GM12878 (cell line): ENCODE data around the gene GALNT6. TPM values are rescaled to one million over a fixed set of nuclear protein-coding genes. Genes with fewer than 3 reads are reported as not detected.

Experiments
- ATAC-seq: fragments of 200-7000 bp; cut with Tn5 transposase; 3 replicates; pipeline ENCODE4 v1.9.1; 2020; ENCODE audit warnings: mild to moderate bottlenecking, moderate library complexity
- BruUV-seq: library from RNA; stranded (reverse); fragments of 400-500 nt; replicated peaks from 2 replicates; lab custom pipeline; 2021; lab: Mats Ljungman, UMichigan
- CTCF ChIA-PET: fragments of 300-600 bp; sonication (Branson Sonifier 250); formaldehyde crosslinking; extraction: SDS; loops from one replicate; lab custom pipeline; 2021; ENCODE audit warnings: inconsistent platforms; lab: Yijun Ruan, JAX
- POLR2A ChIA-PET: fragments of 350-600 bp; formaldehyde crosslinking; extraction: SDS; loops from one replicate; lab custom pipeline; 2021; ENCODE audit warnings: inconsistent platforms; lab: Charles Lee
- RAD21 ChIA-PET: fragments of 300-600 bp; sonication (Branson Sonifier 250); formaldehyde crosslinking; loops from one replicate; lab custom pipeline; 2023; ENCODE audit warnings: antibody characterized with exemption; ENCODE audit not compliant: unreplicated experiment; lab: Charles Lee
- SMC1A ChIA-PET: fragments of 300-600 bp; sonication (Branson Sonifier 250); formaldehyde crosslinking; loops from one replicate; lab custom pipeline; 2023; ENCODE audit not compliant: unreplicated experiment, uncharacterized antibody; lab: Charles Lee
- DNase-seq: peaks from one replicate; pipeline ENCODE4 v3.0.0-alpha.2; 2011; ENCODE audit warnings: low read depth, low spot score
- FAIRE-seq: peaks from 3 replicates; lab custom pipeline; 2011; peaks lifted over from hg19 to GRCh38; lab: Jason Lieb, UNC
- H2AFZ ChIP-seq: 2 replicates; pipeline ENCODE4 v1.6.0; 2011; ENCODE audit warnings: low read depth, low read length, control low read depth; ENCODE audit not compliant: control insufficient read depth
- H3K27ac ChIP-seq: 2 replicates; pipeline ENCODE4 v1.5.1; 2011; ENCODE audit warnings: control low read depth; ENCODE audit not compliant: control insufficient read depth, insufficient read depth
- H3K27me3 ChIP-seq, 2 experiments: replicated peaks in 1 of 2; 2 replicates each; pipeline versions ENCODE4 v1.6.0 to v1.6.1; 2011; ENCODE audit warnings: low read length in 1 of 2; ENCODE audit not compliant: control insufficient read depth in 2 of 2, insufficient read depth in 2 of 2
- H3K36me3 ChIP-seq, 2 experiments: 2 replicates each; pipeline ENCODE4 v1.5.1; 2011; ENCODE audit warnings: low read length in 1 of 2; ENCODE audit not compliant: control insufficient read depth in 2 of 2, insufficient read depth in 2 of 2
- H3K4me1 ChIP-seq: 2 replicates; pipeline ENCODE4 v1.6.1; 2011; ENCODE audit warnings: mild to moderate bottlenecking, low read length, moderate library complexity, mixed read lengths; ENCODE audit not compliant: control insufficient read depth, insufficient read depth
- H3K4me2 ChIP-seq: 2 replicates; pipeline ENCODE4 v1.6.0; 2011; ENCODE audit warnings: control low read depth; ENCODE audit not compliant: control insufficient read depth, insufficient read depth
- H3K4me3 ChIP-seq: fragments of 200-600 bp; sonication (generic); 2 replicates; pipeline ENCODE4 v1.5.1; 2016
- H3K79me2 ChIP-seq: 2 replicates; pipeline ENCODE4 v1.6.0; 2011; ENCODE audit warnings: low read length; ENCODE audit not compliant: control insufficient read depth, insufficient read depth
- H3K9ac ChIP-seq: 2 replicates; pipeline ENCODE4 v1.8.0; 2011; ENCODE audit warnings: low read length, control low read depth, mixed read lengths; ENCODE audit not compliant: control insufficient read depth, insufficient read depth
- H3K9me3 ChIP-seq: replicated peaks from 3 replicates; pipeline ENCODE4 v1.5.1; 2011; ENCODE audit warnings: mild to moderate bottlenecking, low read length; ENCODE audit not compliant: control insufficient read depth, insufficient read depth
- H4K20me1 ChIP-seq: 2 replicates; pipeline ENCODE4 v1.6.0; 2011; ENCODE audit not compliant: control insufficient read depth, insufficient read depth
- CBX5 ChIP-seq: sonication (generic); IDR thresholded peaks from 2 replicates; pipeline ENCODE4 v1.6.1; 2016; ENCODE audit warnings: low read depth, moderate library complexity, mild to moderate bottlenecking, inconsistent platforms
- CEBPB ChIP-seq, 2 experiments: fragments of 150-350 bp in 1 of 2; IDR thresholded peaks; 2 replicates each; pipeline ENCODE4 v1.6.1; 2012 to 2014; ENCODE audit warnings: low read depth in 2 of 2, low read length in 2 of 2, borderline replicate concordance in 1 of 2, inconsistent platforms in 1 of 2
- CHD4 ChIP-seq: fragments of 200-600 bp; sonication (generic); IDR thresholded peaks from 2 replicates; pipeline ENCODE4 v1.6.1; 2016; ENCODE audit warnings: mild to moderate bottlenecking
- CREB1 ChIP-seq: IDR thresholded peaks from 2 replicates; pipeline ENCODE4 v1.6.1; 2012; ENCODE audit warnings: low read depth, mild to moderate bottlenecking, inconsistent platforms
- HDAC2 ChIP-seq: fragments of 200-600 bp; sonication (generic); IDR thresholded peaks from 2 replicates; pipeline ENCODE4 v1.6.1; 2017
- IKZF2 ChIP-seq, 2 experiments: fragments of 450-650 bp; IDR thresholded peaks; 2 replicates each; pipeline ENCODE4 v1.6.1; 2017; ENCODE audit warnings: mild to moderate bottlenecking in 2 of 2, moderate library complexity in 2 of 2
- MTA2 ChIP-seq: fragments of 450-650 bp; IDR thresholded peaks from 2 replicates; pipeline ENCODE4 v1.6.1; 2016; ENCODE audit warnings: low read depth, mild to moderate bottlenecking, moderate library complexity
- NR2C2 ChIP-seq: IDR thresholded peaks from 2 replicates; pipeline ENCODE4 v1.6.1; 2011; ENCODE audit warnings: borderline replicate concordance, low read depth; ENCODE audit not compliant: control insufficient read depth, insufficient read length
- RAD21 ChIP-seq: IDR thresholded peaks from 2 replicates; pipeline ENCODE4 v1.6.1; 2011; ENCODE audit warnings: mild to moderate bottlenecking, low read depth, low read length, moderate library complexity; ENCODE audit not compliant: insufficient read depth
- RFX5 ChIP-seq: IDR thresholded peaks from 2 replicates; pipeline ENCODE4 v1.6.1; 2011; ENCODE audit warnings: low read depth, low read length, improper control_type of control experiment
- RUNX3 ChIP-seq: IDR thresholded peaks from 2 replicates; pipeline ENCODE4 v1.6.1; 2012; ENCODE audit warnings: low read length, inconsistent platforms
- SKIL ChIP-seq: fragments of 450-650 bp; IDR thresholded peaks from 2 replicates; pipeline ENCODE4 v1.6.1; 2017; ENCODE audit warnings: mild to moderate bottlenecking, low read depth, inconsistent platforms; ENCODE audit not compliant: poor library complexity, severe bottlenecking
- SMAD1 ChIP-seq: fragments of 450-650 bp; IDR thresholded peaks from 2 replicates; pipeline ENCODE4 v1.6.1; 2018; ENCODE audit warnings: mild to moderate bottlenecking, low read depth; ENCODE audit not compliant: partially characterized antibody
- ZBTB11 ChIP-seq: fragments of 450-650 bp; formaldehyde crosslinking; IDR thresholded peaks from 2 replicates; pipeline ENCODE4 v1.5.0; 2022; ENCODE audit warnings: mild to moderate bottlenecking, missing genetic modification characterization
- ZNF274 ChIP-seq: IDR thresholded peaks from one replicate; pipeline ENCODE4 v1.8.0; 2011; ENCODE audit not compliant: insufficient read length, insufficient read depth
- ZSCAN29 ChIP-seq: fragments of 450-650 bp; IDR thresholded peaks from 2 replicates; pipeline ENCODE4 v1.6.1; 2017; ENCODE audit warnings: mild to moderate bottlenecking, moderate library complexity
- WGBS: methylation state at CpG from one replicate; pipeline ENCODE4 v1.1.6; 2016; ENCODE audit warnings: low lambda C conversion rate; ENCODE audit not compliant: insufficient replicate concordance, insufficient coverage; ENCODE audit errors: missing lambda C conversion rate; 5-methylcytosine and 5-hydroxymethylcytosine counted together
- in situ Hi-C: fragments of 300-500 bp; cut with MboI; formaldehyde crosslinking; loops from 9 replicates; pipeline ENCODE4 v1.14.3; 2018; ENCODE audit warnings: mixed read lengths
- intact Hi-C: fragments of 100-400 bp; cut with micrococcal nuclease; formaldehyde crosslinking; loops from one replicate; pipeline ENCODE4 v1.14.2; 2022; ENCODE audit not compliant: unreplicated experiment
- polyA plus RNA-seq, 11 experiments: library from polyadenylated mRNA; depleted of rRNA in 4 of 11; unstranded in 6 of 11; stranded (reverse) in 5 of 11; fragments of >200 nt; fragmentation: Nextera tagmentation in 4 of 11; fragmentation: Illumina TruSeq in 1 of 11; extraction: Ambion mirVana in 4 of 11; extraction: Trizol in 1 of 11; gene quantifications; 1 replicate in 1 of 11; 2 replicates in 10 of 11; pipeline versions ENCODE4 v1.2.1 to v1.2.3, GENCODE V29; 2011 to 2016; ENCODE audit warnings: inconsistent platforms in 2 of 11, missing spikeins in 2 of 11, low read depth in 1 of 11
- total RNA-seq, 4 experiments: library from RNA; depleted of rRNA in 3 of 4; stranded (reverse); fragments of >200 nt in 3 of 4; fragmentation: Illumina TruSeq in 1 of 4; extraction: Trizol in 1 of 4; gene quantifications; 2 replicates each; pipeline versions ENCODE4 v1.2.1 to v1.2.3, GENCODE V29; 2013 to 2021

The GALNT6 gene
- total and polyA plus RNA-seq, 10 of the 15 experiments (the other 5 are each of a cell fraction or from before 2014, with no cell fraction given): 6.6 to 40.4 (median 23.7) TPM

DNA sequence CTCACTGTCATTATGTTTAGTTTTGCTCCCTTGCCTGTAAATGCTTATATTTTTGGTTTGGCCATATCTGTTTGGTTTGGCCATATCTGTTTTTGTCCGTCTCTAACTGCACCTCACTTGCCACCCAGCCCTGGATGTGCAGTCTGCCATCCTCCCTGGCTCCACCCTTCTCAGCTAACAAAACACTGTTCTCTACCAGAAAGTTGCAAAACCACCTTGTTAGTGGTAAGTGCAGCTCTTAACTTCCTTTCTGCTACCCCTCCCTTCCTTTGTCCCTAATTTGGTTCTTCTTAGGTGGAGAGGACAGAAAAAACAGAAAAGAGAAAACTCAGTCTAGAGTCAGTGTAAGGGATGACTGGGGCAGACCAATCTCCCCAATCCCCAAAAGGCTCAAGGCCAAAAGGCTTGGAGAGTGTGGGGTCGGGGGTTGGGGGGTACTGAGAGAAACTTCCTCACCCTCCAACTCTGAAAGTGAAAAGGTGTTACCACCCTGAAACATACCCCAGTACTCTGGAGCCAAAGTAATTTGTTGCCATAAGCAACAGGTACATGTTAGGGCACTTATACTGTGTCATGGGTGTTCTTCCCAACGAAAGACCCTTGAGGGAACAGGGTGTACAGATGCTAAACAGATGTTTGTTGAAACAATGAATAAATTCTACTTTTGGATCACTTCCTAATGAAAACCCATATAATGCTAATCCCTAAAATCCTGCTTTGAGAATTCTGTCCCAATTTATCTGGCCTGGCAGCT, 72.2 kb downstream of the GALNT6 start:
- ChIA-PET SMC1A (interaction anchor here (0.6 to 7.3 kb wide), 10 partner anchors 8 to 301 kb away, joined by 3 to 58 read pairs (median 4); no protein-coding TSS in a partner anchor), CTCF (interaction anchor here (0.7 to 4.1 kb wide), 5 partner anchors 9 to 554 kb away, joined by 3 to 54 read pairs (median 4); no protein-coding TSS in a partner anchor), POLR2A (interaction anchor here (0.5 kb wide), 1 partner anchor 302 kb away, joined by 4 read pairs; no protein-coding TSS in a partner anchor), RAD21 (interaction anchor here (0.6 to 3.1 kb wide), 4 partner anchors 13 to 333 kb away, joined by 3 to 22 read pairs (median 4); partner anchors contain the start of gene LETMD1)
- peaks cover 36% of the 10 kb centered on the region for H3K4me1 ChIP-seq
- peak overlapping the region; percentile 70 for H3K4me2 ChIP-seq
- H2AFZ ChIP-seq: no peak overlapping the region
- no peaks in the 10 kb centered on the region for H3K9me3 ChIP-seq
- TF ChIP-seq CREB1: no peak
- no peak for TF ChIP-seq HDAC2
- no peak for TF ChIP-seq ZNF274
- peak; percentile 60 for TF ChIP-seq MTA2
- TF ChIP-seq RAD21: no peak
- TF ChIP-seq ZSCAN29: no peak
- no peak for TF ChIP-seq RFX5
- no peak for TF ChIP-seq CHD4
- no peak for TF ChIP-seq CBX5
- no peak for TF ChIP-seq SKIL
- no peak for TF ChIP-seq CEBPB (IDR thresholded peaks at IDR 0.05; ENCODE audit: borderline replicate concordance in 1 of 2, low read depth in 2 of 2, low read length in 2 of 2)
- TF ChIP-seq RUNX3: peak; percentile 16; the same call in 1 of the 2 replicates
- TF ChIP-seq NR2C2: no peak
- TF ChIP-seq ZBTB11: no peak
- TF ChIP-seq SMAD1: no peak
- peak in 1 of 2 experiments; percentile 23; a peak in 1 of 4 replicates for TF ChIP-seq IKZF2 (IDR thresholded peaks at IDR 0.05)
- H3K36me3 ChIP-seq: no peaks in the 10 kb centered on the region
- no TSS peak for BruUV-seq
- H3K27me3 ChIP-seq: no peaks in the 10 kb centered on the region
- H4K20me1 ChIP-seq: no peaks in the 10 kb centered on the region
- DNase-seq: peak; percentile 59
- intact Hi-C loops (no loop called here), in situ Hi-C loops (no loop called here)
- H3K79me2 ChIP-seq: peaks cover 28% of the 10 kb centered on the region
- H3K27ac ChIP-seq: peak overlapping the region; percentile 62
- peak; percentile 62 for ATAC-seq
- 12% methylated on average over 3 of the region's 3 CpGs for WGBS
- H3K4me3 ChIP-seq: no peak overlapping the region
- H3K9ac ChIP-seq: 0 out of 2 replicates have a peak overlapping the region, but pooled peaks have one; percentile 2
- FAIRE-seq: no peak
